KMS-11 (cell line): Measurements from ENCODE around the gene VAT1L.

ENCODE experiments used
- H2AFZ ChIP-seq: fragments of 200-600 bp; sonication (generic); 2 replicates; pipeline ENCODE4 v1.6.1; 2016; ENCODE audit warnings: antibody characterized with exemption, mixed run types, low read depth
- H3K27ac ChIP-seq: fragments of 200-600 bp; sonication (generic); 2 replicates; pipeline ENCODE4 v1.6.1; 2016; ENCODE audit warnings: mild to moderate bottlenecking, mixed run types
- H3K27me3 ChIP-seq: fragments of 200-600 bp; sonication (generic); 2 replicates; pipeline ENCODE4 v1.6.1; 2017; ENCODE audit warnings: mild to moderate bottlenecking, low read depth, mixed run types, moderate library complexity; ENCODE audit not compliant: insufficient read depth
- H3K36me3 ChIP-seq: fragments of 200-600 bp; sonication (generic); 2 replicates; pipeline ENCODE4 v1.6.1; 2017; ENCODE audit warnings: mild to moderate bottlenecking, mixed run types; ENCODE audit not compliant: insufficient read depth
- H3K4me1 ChIP-seq: fragments of 200-600 bp; sonication (generic); 2 replicates; pipeline ENCODE4 v1.6.1; 2016; ENCODE audit warnings: mild to moderate bottlenecking, low read depth, mixed run types; ENCODE audit not compliant: poor library complexity, severe bottlenecking
- H3K4me2 ChIP-seq: fragments of 200-600 bp; sonication (generic); 2 replicates; pipeline ENCODE4 v1.7.0; 2016; ENCODE audit warnings: mild to moderate bottlenecking, mixed run types
- H3K4me3 ChIP-seq: fragments of 200-600 bp; sonication (generic); IDR thresholded peaks from 2 replicates; pipeline ENCODE4 v1.6.1; 2017; ENCODE audit warnings: low read depth, low read length, mixed read lengths; ENCODE audit not compliant: insufficient read depth
- H3K79me2 ChIP-seq: fragments of 200-600 bp; sonication (generic); 2 replicates; pipeline ENCODE4 v1.6.1; 2016; ENCODE audit warnings: low read depth, mixed run types; ENCODE audit not compliant: insufficient read depth
- H3K9ac ChIP-seq: fragments of 200-600 bp; sonication (generic); 2 replicates; pipeline ENCODE4 v1.6.1; 2016; ENCODE audit warnings: mild to moderate bottlenecking, mixed run types
- H4K20me1 ChIP-seq: fragments of 200-600 bp; sonication (generic); 2 replicates; pipeline ENCODE4 v1.6.1; 2016; ENCODE audit warnings: mild to moderate bottlenecking, mixed run types; ENCODE audit not compliant: insufficient read depth
- TF ChIP-seq, protein P1 (sequence below): fragments of 200-600 bp; sonication (generic); conservative IDR thresholded peaks from 2 replicates; pipeline ENCODE4 v1.6.1; 2017; ENCODE audit warnings: low read depth, mild to moderate bottlenecking, antibody characterized with exemption, low read length, moderate library complexity, mixed read lengths

Gene VAT1L, protein sequence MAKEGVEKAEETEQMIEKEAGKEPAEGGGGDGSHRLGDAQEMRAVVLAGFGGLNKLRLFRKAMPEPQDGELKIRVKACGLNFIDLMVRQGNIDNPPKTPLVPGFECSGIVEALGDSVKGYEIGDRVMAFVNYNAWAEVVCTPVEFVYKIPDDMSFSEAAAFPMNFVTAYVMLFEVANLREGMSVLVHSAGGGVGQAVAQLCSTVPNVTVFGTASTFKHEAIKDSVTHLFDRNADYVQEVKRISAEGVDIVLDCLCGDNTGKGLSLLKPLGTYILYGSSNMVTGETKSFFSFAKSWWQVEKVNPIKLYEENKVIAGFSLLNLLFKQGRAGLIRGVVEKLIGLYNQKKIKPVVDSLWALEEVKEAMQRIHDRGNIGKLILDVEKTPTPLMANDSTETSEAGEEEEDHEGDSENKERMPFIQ

DNA sequence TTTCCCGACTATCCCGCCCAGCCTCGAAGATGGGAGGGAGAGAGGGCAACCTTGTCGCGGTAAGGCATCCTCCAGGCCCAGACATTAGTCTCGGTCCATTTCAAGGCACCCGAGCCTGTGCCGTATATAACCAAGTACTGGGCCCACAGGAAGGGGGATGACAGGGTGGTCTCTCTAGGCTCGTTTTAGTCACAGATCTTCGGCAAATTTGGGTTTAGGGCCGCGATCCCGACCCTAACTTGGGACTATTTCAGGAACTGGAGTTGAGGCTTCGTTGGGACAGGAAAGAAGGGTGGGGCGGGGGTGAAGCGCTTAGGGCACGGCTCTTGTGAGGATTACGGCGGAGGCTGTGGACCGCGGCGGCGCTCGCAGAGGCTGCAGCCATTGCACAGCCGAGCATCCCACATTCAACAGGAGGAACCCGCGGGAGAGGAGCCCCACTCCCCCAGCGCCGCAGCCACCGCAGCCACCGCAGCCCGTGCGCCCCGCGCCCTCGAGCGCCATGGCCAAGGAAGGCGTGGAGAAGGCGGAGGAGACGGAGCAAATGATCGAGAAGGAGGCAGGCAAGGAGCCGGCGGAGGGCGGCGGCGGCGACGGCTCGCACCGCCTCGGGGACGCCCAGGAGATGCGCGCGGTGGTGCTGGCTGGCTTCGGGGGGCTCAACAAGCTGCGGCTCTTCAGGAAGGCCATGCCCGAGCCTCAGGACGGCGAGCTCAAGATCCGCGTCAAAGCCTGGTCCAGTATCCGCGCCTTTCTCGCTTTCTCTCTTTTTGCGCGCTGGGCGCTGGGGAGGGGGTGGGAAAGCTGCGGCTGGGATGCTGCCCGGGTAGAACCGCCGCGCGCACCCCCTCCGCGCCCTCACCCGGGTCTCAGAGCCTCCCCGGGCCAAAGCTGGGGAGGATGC is at the start of gene VAT1L:
VAT1L (plus strand) TSS at position 384 of the 904 bp plus-strand sequence; CDS start at position 503, 119 bp downstream.
- Histone ChIP-seq H3K9ac (no peak within 1 kb of the TSS), H3K4me3 (no peak within 1 kb of the TSS), H4K20me1 (no peaks in the 10 kb centered on the region), H2AFZ (peak within 1 kb of the TSS; percentile 88), H3K4me1 (no peaks in the 10 kb centered on the region), H3K36me3 (no peaks in the 10 kb centered on the region), H3K27ac (no peak within 1 kb of the TSS), H3K79me2 (no peaks in the 10 kb centered on the region), H3K27me3 (no peaks in the 10 kb centered on the region), H3K4me2 (peak within 1 kb of the TSS; percentile 78)
- TF ChIP-seq, protein P1, sequence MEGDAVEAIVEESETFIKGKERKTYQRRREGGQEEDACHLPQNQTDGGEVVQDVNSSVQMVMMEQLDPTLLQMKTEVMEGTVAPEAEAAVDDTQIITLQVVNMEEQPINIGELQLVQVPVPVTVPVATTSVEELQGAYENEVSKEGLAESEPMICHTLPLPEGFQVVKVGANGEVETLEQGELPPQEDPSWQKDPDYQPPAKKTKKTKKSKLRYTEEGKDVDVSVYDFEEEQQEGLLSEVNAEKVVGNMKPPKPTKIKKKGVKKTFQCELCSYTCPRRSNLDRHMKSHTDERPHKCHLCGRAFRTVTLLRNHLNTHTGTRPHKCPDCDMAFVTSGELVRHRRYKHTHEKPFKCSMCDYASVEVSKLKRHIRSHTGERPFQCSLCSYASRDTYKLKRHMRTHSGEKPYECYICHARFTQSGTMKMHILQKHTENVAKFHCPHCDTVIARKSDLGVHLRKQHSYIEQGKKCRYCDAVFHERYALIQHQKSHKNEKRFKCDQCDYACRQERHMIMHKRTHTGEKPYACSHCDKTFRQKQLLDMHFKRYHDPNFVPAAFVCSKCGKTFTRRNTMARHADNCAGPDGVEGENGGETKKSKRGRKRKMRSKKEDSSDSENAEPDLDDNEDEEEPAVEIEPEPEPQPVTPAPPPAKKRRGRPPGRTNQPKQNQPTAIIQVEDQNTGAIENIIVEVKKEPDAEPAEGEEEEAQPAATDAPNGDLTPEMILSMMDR: no peak

DNA sequence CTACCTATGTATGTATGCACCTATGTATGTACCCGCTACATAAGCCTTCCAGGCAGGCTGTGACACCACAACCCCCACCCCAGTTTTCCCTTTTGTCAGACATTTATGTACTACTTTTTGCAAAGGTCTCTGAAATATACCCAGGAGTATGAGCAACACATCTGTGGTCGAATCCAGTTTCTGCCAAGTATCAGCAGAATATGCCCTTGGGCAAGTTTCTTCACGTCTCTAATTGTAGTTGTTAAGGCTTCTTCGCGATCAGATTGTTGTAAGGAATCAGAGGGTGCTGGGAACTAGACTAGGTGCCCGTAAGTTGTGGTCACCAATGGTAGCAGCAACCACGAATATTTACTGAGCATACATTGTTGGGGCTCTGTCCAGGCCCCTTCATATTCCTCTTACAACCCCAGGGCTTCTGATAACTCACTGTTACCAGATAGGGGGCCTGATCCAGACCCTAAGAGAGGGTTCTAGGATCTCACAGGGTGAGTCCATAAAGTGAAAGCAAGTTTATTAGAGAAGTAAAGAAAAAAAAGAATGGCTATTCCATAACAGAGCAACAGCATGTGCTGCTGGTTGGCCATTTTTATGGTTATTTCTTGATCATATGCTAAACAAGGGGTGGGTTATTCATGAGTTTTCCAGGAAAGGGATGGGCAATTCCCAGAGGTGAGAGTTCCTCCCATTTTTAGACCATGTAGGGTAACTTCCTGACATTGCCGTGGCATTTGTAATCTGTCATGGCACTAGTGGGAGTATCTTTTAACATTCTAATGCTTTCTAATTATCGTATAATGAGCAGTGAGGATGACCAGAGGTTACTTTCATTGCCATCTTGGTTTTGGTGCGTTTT is 49.4 kb upstream of the VAT1L start:
- Histone ChIP-seq H3K27me3 (no peaks in the 10 kb centered on the region), H3K27ac (no peak overlapping the region), H3K4me1 (peaks cover 10% of the 10 kb centered on the region), H3K4me2 (no peak overlapping the region), H3K79me2 (no peaks in the 10 kb centered on the region), H3K36me3 (no peaks in the 10 kb centered on the region), H3K4me3 (no peak overlapping the region), H2AFZ (no peak overlapping the region), H4K20me1 (no peaks in the 10 kb centered on the region), H3K9ac (no peak overlapping the region)
- TF ChIP-seq, protein P1: no peak

DNA sequence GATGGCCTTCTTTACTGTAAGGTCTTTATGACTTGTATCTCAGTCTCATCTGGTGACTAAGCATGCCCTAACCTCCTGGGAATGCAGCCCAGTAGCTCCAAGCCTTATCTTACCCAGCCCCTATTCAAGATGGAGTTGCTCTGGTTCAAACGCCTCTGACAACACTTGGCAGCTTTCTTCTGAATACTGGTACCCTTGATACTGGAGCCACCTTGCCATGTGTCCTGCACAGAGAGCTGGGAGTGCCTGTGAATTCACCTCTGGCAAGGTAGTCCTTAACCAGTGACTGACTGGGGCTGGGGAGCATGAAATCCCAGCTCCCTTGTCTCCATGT is 48.8 kb upstream of the VAT1L start:
- H3K4me3 ChIP-seq: no peak overlapping the region
- TF ChIP-seq, protein P1: no peak
- H3K27me3 ChIP-seq: no peaks in the 10 kb centered on the region
- H3K79me2 ChIP-seq: no peaks in the 10 kb centered on the region
- no peak overlapping the region for H3K9ac ChIP-seq
- no peaks in the 10 kb centered on the region for H4K20me1 ChIP-seq
- no peak overlapping the region for H3K4me2 ChIP-seq
- H3K36me3 ChIP-seq: no peaks in the 10 kb centered on the region
- peaks cover 10% of the 10 kb centered on the region for H3K4me1 ChIP-seq
- no peak overlapping the region for H3K27ac ChIP-seq
- no peak overlapping the region for H2AFZ ChIP-seq

DNA sequence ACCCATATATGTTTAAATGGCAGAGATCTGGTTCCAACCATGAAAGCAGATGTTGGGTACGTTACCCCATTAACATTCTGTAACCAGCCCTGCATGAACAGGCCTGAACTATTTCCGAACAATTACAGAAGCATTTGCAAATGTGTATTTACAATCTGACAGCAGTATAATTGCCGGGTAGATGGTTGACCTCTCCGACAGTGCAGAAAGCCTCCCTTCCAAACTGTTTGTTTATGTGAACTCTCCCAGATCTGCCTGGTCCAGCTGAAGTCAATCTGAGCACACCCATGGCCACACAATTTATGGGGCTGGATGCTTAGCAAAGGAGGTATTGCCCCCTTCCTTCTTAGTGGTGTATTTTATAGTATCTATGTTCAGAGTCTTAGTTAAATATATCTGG is 44.2 kb upstream of the VAT1L start:
- H3K27ac ChIP-seq: no peak overlapping the region
- H4K20me1 ChIP-seq: no peaks in the 10 kb centered on the region
- no peak overlapping the region for H2AFZ ChIP-seq
- no peaks in the 10 kb centered on the region for H3K27me3 ChIP-seq
- H3K4me3 ChIP-seq: no peak overlapping the region
- no peaks in the 10 kb centered on the region for H3K4me1 ChIP-seq
- TF ChIP-seq, protein P1: no peak
- H3K9ac ChIP-seq: no peak overlapping the region
- H3K4me2 ChIP-seq: no peak overlapping the region
- H3K36me3 ChIP-seq: no peaks in the 10 kb centered on the region
- no peaks in the 10 kb centered on the region for H3K79me2 ChIP-seq
